HS-5 (cell line): ENCODE data around the gene DMXL1.
"Not testable (repeated sequence)": the region's sequence is repeated elsewhere in the genome, so short reads cannot be mapped to it uniquely, and the experiment has no call there.

Source experiments
- DNase-seq: peaks from one replicate; pipeline ENCODE4 v3.0.0-alpha.2; 2012; ENCODE audit warnings: low read depth

The DMXL1 gene

GRCh38 chr5:119200795-119201194, 129.9 kb downstream of the DMXL1 start:
- no peak for DNase-seq

DNA sequence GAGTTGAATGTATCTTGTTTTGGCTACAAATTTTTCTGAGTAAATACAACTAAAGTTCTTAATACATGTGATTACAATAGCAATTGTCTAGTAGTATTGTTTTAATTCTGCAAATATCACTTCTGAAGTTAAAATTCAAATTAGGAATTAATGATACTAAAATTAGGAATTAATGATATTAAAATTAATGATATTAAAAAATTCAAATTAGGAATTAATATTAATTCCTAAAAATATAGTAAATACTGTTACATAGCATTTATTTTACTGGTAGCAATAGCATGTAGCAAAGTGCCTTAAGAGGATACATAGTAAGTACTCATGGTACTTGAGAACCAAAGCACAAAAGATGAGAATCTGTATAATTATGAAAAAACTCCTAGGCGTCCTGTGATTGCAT, 136.2 kb downstream of the DMXL1 start:
- no peak for DNase-seq

DNA sequence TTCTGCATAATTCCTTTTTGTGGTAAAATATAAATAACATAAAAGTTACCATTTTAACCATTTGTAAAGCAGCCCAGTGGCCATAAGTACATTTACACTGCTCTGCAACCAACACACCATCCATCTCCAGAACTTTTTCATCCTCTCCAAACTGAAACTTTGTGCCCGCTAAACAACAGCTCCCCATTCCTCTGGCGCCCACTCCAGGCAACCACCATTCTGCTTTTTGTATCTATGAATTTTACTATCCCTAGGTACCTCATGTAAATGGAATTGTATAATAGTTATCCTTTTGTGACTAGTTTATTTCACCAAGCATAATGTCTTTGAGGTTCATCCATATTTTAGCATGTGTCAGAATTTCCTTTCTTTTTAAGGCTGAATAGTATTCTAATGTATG, 141.1 kb downstream of the DMXL1 start:
- no peak for DNase-seq

DNA sequence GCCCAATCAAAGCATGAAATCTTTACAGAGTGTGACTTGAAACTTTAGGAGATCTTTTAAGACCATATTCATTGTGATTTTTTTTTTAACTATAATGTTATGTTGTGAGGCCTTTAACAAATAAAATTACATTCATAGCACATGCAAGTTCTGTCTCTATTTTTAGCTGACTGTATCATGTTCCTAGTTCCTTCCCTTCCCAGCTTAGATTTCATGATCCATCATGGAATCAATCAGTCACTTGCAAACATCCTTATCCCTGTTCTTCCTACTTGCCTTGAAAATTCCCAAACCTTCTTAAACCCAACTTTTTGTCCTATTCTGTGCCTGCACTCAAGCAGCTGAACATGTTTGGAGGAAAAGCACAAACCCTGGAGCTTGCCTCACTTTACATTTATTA, 141.8 kb downstream of the DMXL1 start:
- DNase-seq, result no peak

GRCh38 chr5:119217183-119217582, 146.3 kb downstream of the DMXL1 start:
- no peak for DNase-seq

- DNase-seq, result peak; percentile 0
Measured at GRCh38 chr5:119218830-119219782, 148.2 kb downstream of the DMXL1 start.

DNA sequence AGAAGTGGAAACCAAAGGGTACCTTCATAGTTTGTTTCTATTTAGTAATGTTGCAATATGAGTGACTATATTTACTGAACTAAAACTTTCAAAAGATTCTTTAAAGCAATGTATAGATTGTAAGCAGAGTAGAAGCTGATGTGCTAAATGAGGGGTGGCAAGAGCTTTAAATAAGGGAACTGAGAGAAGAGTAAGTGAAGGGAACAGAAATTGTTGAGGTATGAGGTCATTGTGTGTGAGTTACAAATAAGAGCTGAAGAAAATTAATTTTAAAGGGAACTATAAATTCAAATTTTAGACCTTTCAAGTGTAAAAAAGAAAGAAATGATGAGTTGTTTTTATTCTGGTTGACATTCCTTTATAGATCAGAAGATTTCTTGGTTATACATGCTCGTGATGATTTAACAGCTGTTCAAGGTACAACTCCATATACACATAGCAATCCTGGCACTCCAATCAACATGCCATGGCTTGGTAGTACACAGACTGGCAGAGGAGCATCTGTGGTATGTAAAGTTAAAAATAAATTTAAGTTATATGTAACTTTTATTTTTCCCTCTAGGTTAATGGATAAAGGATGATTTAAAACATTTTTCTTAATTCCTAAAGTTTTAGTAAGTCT, 149.8 kb downstream of the DMXL1 start:
- DNase-seq, result no peak

- no peak for DNase-seq
Measured at GRCh38 chr5:119221330-119221729, 150.4 kb downstream of the DMXL1 start.

DNA sequence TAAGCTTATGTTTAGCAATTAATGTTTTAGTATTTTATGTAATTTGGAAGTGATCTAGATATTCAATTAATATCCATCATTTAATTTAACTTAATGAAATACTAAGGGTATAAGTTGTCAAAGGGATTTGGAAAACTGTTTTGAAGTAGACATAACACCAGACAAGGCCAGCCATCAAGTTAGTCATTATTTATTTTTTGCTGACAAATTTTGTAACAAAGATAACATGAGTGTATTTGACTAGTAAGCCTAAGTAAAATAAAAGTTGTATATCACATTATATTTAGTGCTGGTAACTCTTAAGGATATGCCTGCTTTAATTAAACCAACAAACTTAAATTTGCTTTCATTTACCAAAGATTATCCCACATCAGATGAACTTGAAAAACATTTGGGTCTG, 159.1 kb downstream of the DMXL1 start:
- no peak for DNase-seq

DNA sequence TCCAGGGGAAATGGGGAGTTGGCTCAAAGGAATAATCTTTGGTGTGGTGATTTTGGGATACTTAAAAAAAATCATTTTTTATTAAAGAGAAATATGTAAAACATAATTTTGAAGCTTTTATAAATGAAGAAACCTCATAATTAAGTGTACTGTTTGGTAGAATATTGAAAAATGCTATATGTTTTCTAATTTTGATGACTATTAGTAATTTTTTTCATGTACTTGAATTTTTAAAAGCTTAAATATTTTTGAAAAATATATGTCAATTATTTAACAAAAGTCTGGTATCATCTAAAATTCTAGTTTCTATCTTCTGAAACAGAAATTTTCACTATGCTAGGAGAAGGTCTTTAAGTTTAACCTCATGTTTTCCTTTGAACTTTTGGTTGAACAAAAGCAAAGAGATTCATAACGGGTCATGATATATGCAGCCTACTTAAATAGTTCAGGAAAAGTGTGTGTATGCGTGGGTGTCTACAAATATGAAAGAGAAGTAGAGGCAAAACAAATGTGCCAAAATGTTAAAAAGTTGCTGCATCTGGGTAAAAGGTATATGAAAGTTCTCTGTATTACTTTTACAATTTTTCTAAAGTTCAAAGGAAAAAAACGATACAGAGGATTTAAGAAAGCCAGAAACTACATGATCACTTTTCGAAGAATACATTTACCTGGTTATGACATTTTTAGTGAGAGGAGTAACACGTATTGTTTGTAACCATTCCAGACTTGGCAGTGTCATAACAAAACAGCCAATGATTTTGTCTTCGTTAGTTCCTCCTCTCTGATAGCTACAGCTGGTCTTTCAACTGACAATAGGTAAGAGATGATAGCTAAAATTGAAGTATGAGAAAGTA, 167.6 kb downstream of the DMXL1 start:
- DNase-seq, result no peak

GRCh38 chr5:119239119-119239417, 168.2 kb downstream of the DMXL1 start:
- DNase-seq, result no peak

DNA sequence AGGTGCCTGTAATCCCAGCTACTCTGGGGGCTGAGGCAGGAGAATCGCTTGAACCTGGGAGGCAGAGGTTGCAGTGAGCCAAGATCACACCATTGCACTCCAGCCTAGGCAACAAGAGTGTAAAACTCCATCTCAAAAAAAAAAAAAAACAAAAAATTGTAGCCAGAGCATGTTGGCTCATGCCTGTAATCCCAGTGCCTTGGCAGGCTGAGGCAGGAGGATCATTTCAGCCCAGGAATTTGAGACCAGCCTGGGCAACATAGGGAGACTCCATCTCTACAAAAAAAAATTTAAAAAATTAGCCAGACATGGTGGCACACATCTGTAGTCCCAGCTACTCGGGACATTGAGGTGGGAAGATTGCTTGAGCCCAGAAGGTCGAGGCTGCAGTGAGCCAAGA, 168.9 kb downstream of the DMXL1 start:
- not testable (repeated sequence) for DNase-seq

GRCh38 chr5:119243888-119244287, 173.0 kb downstream of the DMXL1 start:
- DNase-seq, result no peak

DNA sequence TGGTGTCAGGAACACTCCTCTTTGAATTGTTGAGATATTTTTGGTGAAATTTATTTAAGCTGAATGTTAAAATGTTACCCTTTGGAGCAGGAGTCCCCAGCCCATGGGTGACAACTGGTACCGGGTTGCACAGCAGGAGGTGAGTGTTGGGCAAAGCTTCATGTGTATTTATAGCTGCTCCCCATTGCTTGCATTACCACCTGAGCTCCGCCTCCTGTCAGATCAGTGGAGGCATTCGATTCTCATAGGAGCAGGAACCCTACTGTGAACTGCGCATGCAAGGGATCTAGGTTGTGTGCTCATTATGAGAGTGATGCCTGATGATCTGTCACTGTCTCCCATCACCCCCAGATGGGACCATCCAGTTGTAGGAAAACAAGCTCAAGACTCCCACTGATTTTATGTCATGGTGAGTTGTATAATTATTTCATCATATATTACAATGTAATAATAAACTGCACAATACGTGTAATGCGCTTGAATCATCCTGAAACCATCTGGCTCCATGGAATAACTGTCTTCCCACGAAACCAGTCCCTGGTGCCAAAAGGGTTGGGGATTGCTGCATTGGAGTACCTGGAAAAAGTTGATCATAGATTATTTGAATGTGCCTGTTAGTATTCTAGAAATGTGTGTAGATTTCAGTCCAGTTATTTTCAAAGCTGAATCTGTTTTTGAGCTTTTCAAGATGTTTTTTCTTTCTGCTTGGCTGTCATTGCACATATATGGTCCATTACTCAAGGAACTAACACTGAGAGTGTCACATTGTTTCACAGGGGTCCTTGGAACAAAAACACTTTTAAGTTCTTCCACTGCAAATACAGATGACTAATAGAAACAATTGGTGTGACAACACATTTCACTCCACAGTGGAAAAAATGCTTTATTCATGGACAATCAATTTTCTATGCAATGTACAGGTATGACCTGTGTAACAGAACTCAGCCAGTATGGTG, 180.3 kb downstream of the DMXL1 start:
- DNase-seq, result no peak

- no peak for DNase-seq
Measured at GRCh38 chr5:119255571-119256356, 184.9 kb downstream of the DMXL1 start.

- no peak for DNase-seq
Measured at GRCh38 chr5:119257613-119258012, 186.7 kb downstream of the DMXL1 start.

DNA sequence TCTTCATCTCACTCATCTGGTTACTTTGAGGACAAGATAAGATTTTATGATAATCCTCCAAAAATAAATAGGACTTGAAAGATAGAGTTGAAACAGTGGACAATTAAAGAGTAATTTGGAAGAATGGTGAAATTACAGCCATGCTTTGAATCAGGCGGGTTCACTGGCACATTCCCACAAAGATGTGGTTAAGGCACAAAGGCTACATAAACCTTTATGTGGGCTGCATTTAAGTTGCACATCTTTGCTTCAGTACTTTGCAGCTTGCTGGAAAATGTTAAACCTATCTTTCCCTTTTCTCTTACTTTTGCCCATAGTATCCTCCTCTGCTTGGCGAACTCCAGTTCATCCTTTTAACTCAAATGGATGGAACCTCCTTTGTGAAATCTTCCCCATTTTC, 192.8 kb downstream of the DMXL1 start:
- no peak for DNase-seq

- no peak for DNase-seq
Measured at GRCh38 chr5:119264186-119264585, 193.3 kb downstream of the DMXL1 start.

GRCh38 chr5:119267958-119268386, 197.1 kb downstream of the DMXL1 start:
- peak; percentile 78 for DNase-seq

DNA sequence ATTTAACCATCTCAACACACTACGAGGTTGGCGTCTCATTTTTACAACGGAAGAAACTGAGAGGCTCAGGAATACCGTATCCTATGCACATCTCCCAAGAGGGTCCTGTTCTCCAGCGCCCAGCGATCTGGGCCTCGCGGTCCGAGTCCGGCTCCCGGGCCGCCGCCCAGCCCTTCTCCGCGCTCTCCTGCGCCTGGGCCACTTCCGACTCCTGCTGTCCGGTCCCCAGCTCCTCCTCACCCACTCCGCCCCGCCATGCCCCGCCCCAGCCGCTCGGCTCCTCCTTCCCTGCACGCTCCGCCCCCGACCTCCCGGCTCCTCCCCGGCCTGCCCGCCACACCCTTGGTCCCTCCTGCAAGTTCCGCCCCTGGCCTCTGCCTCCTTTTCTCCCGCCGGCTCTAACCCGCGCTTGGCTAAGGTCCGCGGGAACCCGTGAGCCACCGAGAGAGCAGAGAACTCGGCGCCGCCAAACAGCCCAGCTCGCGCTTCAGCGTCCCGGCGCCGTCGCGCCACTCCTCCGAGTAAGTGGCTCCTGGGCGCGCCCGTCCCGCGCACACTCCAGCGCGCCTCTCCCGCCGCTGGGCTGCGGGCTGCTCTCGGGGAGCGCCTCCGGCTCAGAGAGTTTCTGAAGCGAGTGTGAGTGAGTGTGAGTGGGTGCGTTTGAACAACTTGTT, 197.6 kb downstream of the DMXL1 start:
- DNase-seq, result peak; percentile 73
